HG03521 (cell line): Measurements from ENCODE around the gene TECR.
"Not testable (repeated sequence)": the region's sequence is repeated elsewhere in the genome, so short reads cannot be mapped to it uniquely, and the experiment has no call there.

Experiments used
- ATAC-seq: cut with Tn5 transposase; IDR thresholded peaks from one replicate; pipeline ENCODE4 v1.9.1; 2021; ENCODE audit warnings: mild to moderate bottlenecking, moderate library complexity; ENCODE audit not compliant: unreplicated experiment

TECR gene, protein sequence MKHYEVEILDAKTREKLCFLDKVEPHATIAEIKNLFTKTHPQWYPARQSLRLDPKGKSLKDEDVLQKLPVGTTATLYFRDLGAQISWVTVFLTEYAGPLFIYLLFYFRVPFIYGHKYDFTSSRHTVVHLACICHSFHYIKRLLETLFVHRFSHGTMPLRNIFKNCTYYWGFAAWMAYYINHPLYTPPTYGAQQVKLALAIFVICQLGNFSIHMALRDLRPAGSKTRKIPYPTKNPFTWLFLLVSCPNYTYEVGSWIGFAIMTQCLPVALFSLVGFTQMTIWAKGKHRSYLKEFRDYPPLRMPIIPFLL

DNA sequence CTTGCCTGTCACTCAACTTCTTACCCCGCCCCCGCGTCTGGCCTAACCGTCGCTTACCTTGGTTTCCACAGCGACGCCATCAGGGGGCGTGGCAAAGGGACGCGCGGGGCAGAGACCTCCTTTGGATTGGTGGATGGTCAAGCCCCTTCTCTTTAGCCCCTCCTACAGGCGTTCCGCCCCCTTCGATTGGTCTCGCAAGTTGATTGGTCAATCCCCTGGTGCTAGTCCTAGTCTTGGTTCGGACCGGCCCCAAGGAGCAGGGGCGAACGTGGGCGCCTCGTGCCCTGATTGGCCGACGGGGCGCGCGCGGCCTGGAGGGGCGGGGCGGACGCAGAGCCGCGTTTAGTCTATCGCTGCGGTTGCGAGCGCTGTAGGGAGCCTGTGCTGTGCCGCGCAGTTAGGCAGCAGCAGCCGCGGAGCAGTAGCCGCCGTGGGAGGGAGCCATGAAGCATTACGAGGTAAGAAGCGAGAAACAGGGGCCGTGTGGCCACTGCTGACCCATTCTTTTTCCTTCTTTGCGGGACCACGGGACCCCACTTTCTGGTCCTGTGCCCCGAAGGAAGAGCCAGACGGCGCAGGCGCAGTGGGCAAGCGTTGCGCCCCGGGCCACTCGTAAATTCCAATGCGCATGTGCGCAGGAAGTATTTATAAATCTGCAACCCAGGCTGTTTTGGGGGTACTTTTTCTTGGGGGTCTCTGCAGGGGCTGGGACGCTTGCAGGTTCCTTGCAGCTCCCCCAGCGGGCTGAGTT lies at the start of gene TECR:
Gene TECR, plus strand, starts transcription at position 341 of the 751 bp plus-strand sequence. Its CDS starts 103 bp downstream, at position 444.
- ATAC-seq: peak; percentile 95

DNA sequence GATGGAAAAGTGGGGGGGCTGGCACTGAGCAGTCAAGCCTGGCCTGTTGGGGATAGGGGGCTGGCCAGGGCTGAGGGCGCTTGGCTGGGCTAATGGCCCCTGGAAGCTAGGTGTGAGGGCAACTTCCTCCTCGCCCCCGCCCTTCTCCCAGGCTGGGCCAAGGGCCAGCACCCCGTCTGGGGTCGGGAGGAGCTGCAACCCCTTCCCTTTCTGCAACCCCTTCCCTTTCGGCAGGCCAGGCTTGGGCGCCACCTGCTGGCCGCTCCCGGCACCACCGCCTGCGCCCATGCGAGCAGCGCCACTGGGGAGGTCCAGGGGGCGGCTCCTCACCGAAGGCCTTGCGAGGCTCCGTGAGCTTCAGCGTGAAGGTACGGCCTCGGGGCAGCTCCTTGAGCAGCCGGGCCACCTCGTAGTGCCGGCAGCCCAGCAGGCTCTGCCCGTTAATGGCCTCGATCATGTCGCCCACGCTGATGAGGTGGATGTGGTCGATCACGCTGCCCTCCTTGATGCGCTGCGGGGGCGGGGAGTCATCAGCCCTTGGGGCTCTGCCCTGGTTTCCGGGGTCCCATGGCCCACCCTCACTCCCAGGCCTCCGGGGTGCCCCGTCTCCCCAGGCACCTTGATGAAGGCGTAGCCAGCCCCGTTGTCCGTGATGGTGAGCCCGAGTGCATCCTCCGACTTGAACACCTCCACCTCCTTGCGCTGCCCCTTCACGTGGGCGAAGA lies 49.3 kb upstream of the TECR start:
- no peak for ATAC-seq

DNA sequence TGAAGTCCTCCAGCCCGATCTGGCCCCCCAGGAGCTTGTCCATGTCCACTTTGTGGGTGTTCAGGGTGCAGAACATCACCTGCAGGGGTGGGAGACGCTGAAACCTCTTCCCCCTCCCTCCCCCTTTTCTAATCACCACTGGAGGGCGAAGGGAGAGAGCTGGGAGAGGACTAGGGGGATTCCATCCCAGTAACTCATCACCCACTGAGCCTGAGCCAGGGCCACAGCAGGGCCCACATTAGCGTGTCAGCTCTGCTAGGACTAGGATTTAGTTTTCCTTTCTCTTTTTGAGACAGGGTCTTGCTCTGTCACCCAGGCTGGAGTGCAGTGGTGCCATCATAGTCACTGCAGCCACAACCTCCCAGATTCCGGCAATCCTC lies 48.7 kb upstream of the TECR start:
- ATAC-seq: no peak

DNA sequence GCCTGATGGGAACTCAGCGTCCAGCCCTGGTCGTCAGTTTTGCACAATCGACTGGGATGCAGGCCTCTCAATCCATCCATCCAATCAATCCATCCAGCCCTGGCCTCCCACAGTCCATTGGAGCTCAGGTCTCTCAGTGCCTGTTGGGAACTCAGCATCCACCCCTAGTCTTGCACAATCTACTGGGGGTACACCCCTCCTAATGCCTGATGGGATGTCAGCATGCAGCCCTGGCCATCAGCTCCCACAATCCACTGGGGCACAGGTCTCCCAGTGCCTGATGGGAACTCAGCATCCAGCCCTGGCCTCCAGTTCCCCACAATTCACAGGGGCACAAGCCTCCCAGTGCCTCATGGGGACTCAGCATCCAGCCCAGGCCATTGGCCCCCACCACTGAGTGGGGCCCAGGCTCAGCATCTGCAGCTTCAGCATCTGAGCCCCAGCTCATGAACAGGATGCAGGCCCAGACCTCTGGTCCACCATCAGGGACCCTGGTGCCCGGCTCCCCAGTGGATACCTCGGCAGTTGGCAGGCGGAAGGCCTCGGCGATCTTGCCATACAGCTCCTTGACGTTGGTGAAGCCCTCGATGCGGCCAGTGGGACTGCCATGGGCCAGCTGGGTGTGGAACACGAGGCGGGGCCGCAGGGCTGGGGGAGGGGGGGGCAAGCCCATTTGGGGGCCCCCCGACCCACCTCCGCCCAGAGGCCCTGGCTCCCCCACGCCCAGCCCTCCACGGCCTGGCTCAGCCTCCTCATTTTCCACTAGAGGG lies 47.0 kb upstream of the TECR start:
- no peak for ATAC-seq

DNA sequence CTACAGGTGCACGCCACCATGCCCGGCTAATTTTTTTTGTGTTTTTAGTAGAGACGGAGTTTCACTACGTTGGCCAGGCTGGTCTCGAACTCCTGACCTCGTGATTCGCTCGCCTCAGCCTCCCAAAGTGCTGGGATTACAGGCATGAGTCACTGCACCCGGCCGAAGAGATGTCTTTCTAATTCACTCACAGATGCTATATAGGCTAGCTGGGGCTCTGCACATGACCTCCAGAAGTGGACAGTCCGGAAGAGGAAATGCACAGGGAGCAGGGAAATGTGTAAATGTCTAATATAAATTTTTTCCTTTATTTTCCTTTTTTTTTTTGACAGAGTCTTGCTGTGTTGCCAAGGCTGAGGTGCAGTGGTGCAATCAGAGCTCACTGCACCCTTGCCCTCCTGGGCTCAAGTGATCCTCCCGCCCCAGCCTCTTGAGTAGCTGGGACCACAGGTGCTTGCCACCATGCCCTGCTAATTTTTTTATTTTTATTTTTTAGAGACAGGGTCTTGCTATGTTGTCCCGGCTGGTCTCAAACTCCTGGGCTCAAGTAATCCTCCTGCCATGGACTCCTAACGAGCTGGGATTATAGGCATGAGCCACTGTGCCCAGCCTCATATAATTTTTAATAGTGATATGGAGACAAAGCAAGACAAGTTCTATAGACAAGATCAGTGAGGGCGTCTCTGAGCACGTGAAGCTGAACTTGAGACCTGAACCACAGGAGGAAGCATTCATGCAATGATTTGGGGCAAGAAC lies 41.8 kb upstream of the TECR start:
- no peak for ATAC-seq

DNA sequence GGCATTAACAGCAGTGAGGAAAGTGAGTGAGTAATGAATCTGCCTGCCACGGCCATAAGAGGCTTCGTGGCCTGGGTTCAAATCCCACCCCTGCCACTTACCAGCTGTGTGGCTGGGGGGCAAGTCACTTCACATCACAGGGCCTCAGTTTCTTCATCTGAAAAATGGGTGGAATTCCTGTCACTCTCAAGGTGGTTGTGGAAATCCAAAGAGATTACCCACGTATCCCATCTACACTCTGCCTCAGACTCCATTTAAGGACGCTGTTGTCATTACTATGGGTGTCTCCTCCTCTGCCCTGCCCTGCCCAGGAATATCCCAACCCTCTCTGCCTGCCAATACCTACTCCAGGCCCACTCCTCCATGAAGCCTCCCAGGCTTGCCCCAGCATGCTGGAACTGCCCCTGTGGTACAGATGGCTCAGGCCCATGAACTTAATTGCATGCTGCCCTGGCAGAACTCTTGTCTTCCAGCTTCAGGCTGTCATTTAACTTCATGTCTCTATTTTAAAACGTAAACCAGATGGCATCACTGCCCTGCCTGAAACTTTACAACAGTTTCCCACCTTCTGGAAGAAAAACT lies 36.5 kb upstream of the TECR start:
- no peak for ATAC-seq

DNA sequence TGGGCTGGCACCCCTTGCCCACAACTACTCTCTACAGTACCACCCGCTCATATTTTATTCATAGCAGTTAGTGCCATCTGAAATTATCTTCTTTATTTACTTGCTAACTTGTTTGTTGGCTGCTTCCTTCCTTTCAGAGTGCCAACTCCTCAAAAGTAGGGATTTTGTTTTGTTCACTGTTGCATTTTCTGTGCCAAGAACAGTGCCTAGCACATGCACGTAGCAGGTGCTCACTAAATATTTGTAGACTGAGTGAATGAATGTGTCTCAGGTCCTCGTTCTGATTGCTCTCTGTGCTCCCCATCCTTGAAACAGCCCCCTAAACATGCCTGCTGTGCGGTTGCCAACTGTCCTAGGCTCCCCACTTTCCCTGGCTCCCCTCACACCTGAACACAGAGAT lies 35.0 kb upstream of the TECR start:
- no peak for ATAC-seq

DNA sequence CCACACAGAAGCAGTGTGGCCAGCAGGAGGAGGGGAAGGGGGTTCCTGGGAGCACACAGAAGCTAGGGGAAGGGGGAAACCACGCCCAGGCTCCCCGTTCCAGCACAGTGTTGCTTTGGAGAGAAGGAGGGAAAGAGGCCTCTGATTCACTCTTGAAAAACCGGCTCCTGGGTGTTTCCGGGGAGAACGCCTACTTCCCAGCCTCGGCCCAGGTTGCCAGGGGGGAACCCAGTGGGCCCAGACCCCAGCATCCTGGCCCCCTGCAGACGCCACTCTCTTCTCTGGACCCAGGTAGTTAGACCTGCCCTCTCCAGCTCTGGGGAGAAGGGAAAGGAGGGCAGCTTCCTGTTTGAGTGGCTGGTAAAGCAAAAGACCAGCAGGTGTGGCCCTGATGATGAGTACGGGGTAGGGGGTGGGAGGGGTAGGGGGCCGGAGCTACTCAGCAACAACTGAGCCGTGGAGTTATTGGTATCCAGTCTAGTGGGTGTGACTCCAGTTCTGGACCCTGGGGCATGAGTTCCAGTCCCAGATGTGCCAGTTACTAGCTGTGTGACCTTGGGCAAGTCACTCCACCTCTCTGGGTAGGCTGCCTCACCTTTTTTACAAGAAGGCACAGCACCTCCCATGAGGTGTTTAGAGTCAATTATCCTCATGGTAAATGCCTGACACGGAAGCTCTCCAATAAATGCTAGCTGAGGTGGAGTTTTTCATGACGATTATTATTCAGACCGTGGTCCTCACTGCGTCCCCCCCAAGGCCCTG lies 34.3 kb upstream of the TECR start:
- ATAC-seq: no peak

DNA sequence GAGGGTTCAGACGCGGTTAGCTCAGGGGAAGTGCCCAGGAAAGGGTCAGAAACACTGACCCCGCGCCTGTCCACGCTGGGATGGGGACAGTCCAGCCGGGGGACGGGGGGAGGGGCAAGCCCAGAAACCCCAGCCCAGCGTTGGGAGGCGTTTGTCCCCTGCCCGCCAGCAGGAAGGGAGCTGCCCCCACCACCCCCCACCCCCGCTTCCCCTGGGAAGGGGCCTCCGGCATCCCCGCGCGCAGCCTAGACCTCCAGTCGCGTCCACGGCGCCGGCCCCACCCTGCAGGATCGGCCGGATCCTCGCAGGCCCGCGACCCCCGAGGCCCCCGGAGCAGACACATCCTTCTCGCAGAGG lies 33.7 kb upstream of the TECR start:
- no peak for ATAC-seq

DNA sequence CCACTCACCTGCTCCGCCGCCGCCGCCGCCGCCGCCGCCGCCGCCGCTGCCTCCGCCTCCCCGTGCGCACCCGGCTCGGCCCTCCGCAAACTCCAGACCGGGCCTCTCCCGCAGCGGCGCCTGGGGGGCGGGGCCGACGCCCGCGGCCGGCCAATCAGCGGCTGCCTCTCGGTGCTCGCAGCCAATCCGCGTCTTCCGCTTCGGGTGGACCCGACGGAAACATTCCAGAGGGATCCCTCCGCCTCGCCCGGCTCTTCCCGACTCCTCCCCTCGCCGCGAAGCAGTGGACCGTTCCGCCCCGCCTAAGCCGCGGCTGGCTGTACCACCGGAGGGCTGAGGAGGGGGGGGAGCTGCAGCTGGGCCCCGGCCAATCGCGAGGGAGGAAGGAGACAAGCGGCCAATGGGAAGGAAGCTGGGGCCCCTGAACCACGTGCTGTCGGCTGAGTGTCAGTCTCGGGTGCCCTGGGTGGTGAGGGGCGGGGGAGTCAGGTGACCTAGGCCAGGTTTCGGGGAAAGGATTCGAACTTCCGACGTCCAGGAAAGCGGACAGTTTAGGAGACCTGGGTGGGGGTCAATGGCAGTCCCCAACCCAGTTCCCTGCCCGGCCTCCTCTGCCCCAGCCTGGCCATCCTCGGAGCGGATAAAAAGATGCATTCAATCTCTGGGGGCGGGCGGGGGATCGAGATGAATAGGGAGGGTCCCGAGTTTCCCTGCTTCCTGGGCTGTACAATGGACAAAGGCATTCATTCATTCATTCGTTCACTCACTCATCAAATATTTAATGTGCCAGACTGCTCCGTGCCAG lies 33.2 kb upstream of the TECR start, which contains the start of gene GIPC1:
Gene GIPC1, minus strand, starts transcription at position 99 of the 805 bp plus-strand sequence. CDS start 13,151 bp downstream, outside the sequence.
- peak; percentile 73 for ATAC-seq

DNA sequence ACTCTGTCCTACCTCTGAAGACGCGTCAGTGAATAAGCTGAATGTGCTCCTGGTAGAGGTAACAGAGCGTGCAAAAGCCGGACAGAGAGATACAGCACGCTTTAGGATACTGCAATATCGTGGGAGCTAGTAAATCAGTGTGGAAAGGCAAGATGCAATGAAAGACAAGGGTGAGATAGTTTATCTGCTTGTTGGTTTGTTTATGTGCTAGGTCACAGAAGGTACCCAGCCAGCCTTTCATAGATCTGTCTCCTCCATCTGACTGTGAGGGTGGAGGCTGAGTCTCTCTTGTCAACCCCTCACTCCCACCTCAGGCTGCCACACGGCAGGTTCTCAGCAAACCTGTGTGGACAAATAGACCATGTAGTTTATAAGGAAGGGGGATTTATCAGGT lies 32.6 kb upstream of the TECR start:
- ATAC-seq: no peak

DNA sequence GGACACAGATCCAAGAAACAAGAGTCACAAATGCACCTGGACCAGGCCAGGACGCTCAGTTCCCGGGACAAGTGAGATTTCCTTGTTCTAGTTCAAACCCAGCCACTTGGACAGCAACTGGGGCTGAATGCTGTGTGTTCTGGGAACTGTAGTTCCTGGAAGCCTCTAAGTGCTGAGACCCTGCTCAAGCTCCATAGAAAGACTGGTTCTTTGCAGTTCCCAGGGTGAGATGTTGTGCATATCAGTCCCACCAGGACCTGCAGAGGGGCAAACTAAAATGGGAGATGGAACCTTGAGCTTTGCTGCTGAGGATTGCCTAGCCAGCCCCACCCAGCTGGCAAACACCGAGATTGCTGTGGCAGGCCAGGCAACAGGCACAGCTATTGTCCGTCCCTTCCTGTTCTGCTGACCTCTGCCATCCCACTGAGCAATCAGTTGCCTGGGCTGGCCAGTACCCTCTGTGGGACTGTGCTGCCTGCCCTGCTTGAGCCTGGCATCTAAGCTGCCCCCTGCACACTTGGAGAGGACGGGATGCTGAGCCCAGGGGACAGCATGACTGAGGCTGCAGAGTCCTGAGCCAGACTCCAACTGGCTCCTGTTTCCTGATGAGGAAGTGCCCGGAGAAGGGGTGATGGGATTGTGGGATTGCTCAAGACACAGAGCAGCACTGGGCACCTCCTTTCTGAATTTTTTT lies 32.0 kb upstream of the TECR start:
- no peak for ATAC-seq

DNA sequence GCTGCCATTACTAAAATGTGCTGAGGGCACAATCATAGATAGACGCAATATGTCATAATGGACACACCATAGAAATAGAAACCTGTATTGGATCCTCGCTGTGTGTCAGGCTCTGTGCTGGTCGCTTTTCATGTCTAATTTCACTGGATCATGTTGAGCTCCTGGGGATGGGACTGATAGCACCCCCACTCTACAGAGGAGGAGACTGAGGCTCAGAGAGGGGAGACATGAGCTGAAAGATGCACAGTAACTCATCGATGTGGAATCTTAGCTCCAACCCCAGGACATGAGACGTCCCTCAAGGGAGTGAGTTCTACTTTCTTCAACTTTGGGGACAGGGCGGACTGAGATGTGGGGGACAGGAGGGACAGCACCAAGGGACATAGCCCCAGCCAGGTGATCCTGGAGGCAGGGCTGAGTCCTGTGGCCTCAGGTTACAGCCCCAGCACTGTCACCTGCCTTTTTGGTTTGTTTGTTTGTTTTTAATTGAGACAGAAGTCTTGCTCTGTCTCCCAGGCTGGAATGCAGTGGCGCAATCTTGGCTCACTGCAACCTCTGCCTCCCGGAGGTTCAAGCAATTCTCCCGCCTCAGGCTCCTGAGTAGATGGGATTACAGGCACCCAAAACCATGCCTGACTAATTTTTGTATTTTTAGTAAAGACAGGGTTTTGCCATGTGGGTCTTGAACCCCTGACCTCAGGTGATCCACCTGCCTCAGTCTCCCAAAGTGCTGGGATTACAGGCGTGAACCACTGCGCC lies 26.9 kb upstream of the TECR start:
- no peak for ATAC-seq

DNA sequence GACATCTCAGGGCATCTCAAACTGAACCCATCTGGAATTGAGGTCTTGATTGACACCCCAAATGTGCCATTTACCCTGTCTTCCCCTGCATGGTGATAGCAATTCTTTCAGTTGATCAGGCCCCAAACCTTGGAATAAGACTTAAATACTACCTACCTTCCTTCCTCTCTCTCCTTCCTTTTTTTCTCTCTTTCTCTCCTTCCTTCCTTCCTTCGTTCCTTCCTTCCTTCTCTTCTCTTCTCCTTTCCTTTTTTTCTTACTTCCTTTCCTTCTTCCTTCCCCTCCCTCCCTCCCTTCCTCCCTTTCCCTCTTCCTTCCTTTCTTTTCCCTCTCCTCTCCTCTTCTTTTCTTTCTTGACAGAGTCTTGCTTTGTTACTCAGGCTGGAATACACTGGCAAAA lies 26.1 kb upstream of the TECR start:
- ATAC-seq: no peak

DNA sequence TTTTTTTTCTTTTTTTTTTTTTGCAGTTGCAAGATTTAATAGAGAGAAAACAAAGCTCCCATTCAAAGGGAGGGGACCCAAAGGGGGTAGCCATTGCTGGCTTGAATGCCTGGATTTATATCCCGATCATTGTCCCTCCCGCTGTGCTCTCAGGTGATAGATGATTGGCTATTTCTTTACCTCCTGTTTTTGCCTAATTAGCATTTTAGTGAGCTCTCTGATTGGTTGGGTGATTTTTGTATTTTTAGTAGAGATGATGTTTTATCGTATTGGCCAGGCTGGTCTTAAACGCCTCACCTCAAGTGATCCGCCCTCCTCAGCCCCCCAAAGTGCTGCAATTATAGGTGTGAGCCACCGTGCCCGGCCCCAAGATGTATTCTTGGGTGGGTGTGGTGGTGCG lies 24.8 kb upstream of the TECR start:
- not testable (repeated sequence) for ATAC-seq

DNA sequence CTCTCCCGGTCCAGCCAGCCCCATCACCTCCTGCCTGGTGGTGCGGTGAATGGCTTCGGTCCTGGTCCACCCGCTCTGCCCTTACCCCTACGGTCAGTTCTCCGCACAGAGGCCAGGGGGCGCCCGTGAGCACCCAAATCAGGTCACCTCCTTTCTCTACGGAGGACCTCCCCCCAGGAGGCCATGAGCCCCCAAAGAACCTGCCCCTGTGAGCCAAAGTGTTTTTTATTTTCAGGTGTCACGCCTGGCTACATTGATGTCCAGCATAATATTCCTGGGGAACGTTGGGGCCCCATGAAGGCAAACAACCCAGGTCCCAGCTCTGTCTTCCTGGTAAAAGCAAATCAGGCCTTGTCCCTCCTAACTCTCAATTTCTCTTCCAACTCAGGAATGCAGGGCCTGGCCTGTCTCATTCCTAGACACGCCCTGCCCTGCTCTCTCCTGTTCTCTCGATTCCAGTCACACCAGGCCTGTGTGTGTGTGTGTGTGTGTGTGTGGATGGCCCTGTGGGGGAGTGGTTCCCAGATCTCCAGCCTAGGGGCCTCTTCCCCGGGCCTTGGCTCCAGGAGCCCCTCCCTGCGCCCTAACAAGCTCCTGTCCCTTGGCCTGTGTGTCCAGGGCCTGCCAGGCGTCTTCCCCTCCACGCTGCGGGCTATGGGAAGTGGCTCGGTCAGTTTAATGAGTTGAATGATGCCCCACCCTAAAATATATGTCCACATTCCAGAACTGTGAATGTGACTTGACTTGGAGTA lies 23.7 kb upstream of the TECR start:
- no peak for ATAC-seq
